Measurements from ENCODE around the gene PGGHG.
"Not testable (repeated sequence)": the region's sequence is repeated elsewhere in the genome, so short reads cannot be mapped to it uniquely, and the experiment has no call there.

DNA sequence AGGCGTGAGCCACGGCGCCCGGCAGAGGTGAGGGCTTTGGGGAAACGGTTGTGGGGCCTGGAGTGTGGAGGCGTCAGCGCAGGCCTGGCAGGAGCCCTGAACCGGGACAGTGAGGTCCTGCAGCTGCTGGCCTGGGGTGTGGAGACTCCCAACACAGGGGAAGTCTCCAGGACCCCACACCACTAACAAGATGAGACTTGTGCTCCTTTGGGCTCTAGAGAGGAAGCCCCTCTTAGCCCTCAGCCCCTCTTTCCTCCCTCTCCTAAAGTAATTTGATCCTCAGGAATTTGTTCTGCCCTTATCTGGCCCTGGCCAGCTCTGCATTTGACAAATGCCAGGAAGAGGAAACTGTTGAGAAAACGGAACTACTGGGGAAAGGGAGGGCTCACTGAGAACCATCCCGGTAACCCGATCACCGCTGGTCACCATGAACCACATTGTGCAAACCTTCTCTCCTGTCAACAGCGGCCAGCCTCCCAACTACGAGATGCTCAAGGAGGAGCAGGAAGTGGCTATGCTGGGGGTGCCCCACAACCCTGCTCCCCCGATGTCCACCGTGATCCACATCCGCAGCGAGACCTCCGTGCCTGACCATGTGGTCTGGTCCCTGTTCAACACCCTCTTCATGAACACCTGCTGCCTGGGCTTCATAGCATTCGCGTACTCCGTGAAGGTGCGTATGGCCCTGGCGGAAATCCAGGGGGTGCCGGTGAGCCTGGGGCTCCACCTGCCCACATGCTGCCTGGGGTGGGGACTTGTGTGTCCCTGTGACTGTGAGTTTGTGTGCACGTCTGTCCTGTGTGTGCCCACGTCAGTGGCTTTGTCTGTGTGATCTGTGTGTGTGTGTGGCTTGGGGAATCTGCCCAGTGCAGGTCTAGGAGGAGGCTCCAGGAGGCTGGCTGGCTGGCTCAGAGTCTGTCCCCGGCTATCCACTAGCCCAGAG, 19.1 kb downstream of the PGGHG start, which contains the start of gene IFITM2:
- TF ChIP-seq, protein P1, sequence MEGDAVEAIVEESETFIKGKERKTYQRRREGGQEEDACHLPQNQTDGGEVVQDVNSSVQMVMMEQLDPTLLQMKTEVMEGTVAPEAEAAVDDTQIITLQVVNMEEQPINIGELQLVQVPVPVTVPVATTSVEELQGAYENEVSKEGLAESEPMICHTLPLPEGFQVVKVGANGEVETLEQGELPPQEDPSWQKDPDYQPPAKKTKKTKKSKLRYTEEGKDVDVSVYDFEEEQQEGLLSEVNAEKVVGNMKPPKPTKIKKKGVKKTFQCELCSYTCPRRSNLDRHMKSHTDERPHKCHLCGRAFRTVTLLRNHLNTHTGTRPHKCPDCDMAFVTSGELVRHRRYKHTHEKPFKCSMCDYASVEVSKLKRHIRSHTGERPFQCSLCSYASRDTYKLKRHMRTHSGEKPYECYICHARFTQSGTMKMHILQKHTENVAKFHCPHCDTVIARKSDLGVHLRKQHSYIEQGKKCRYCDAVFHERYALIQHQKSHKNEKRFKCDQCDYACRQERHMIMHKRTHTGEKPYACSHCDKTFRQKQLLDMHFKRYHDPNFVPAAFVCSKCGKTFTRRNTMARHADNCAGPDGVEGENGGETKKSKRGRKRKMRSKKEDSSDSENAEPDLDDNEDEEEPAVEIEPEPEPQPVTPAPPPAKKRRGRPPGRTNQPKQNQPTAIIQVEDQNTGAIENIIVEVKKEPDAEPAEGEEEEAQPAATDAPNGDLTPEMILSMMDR (IDR thresholded peaks at IDR 0.05; ENCODE audit: low read length): not testable (repeated sequence)
- not testable (repeated sequence) for TF ChIP-seq EZH2 (IDR thresholded peaks at IDR 0.05; ENCODE audit: borderline replicate concordance, low read length)
